CD14-positive monocyte (primary cell): ENCODE data around the gene WASF2. TPM values are rescaled to one million over a fixed set of nuclear protein-coding genes. Genes with fewer than 3 reads are reported as not detected.
A peak's percentile ranks its signal among the peaks of the same experiment; 100 is the strongest.

Source experiments
- DNase-seq, 3 donors: peaks; one replicate each; pipeline ENCODE4 v3.0.0-alpha.2; 2011 to 2022
- H2AFZ ChIP-seq: 2 replicates; pipeline ENCODE4 v1.6.0; 2012; ENCODE audit warnings: mild to moderate bottlenecking, low read depth, low read length, inconsistent platforms; ENCODE audit not compliant: insufficient read depth, poor library complexity, severe bottlenecking
- H3K27ac ChIP-seq, 2 donors: 1 replicate in 1 of 2; 2 replicates in 1 of 2; pipeline ENCODE4 v1.5.1; 2012 to 2013; ENCODE audit warnings: low read length in 2 of 2, control low read depth in 1 of 2, inconsistent platforms in 1 of 2, low read depth in 1 of 2, mild to moderate bottlenecking in 1 of 2
- H3K27me3 ChIP-seq, 2 donors: one replicate each; pipeline versions ENCODE4 v1.6.0 to v1.6.1; 2011 to 2013; ENCODE audit warnings: low read length in 2 of 2; ENCODE audit not compliant: control insufficient read depth in 2 of 2, insufficient read depth in 2 of 2
- H3K36me3 ChIP-seq, 2 donors: replicated peaks in 1 of 2; 1 replicate in 1 of 2; 2 replicates in 1 of 2; pipeline versions ENCODE4 v1.5.1 to v1.6.1; 2012 to 2013; ENCODE audit warnings: low read length in 2 of 2, control low read depth in 1 of 2, inconsistent platforms in 1 of 2, mild to moderate bottlenecking in 1 of 2; ENCODE audit not compliant: insufficient read depth in 2 of 2, control insufficient read depth in 1 of 2
- H3K4me1 ChIP-seq, 2 donors: 1 replicate in 1 of 2; 2 replicates in 1 of 2; pipeline versions ENCODE4 v1.5.1 to v1.6.1; 2012 to 2013; ENCODE audit warnings: low read length in 2 of 2, control low read depth in 1 of 2, inconsistent platforms in 1 of 2, mild to moderate bottlenecking in 1 of 2, moderate library complexity in 1 of 2; ENCODE audit not compliant: insufficient read depth in 2 of 2, control insufficient read depth in 1 of 2
- H3K4me2 ChIP-seq: replicated peaks from 2 replicates; pipeline ENCODE3; 2012; ENCODE audit warnings: low read length, moderate library complexity, mild to moderate bottlenecking; ENCODE audit not compliant: poor library complexity, severe bottlenecking; ENCODE audit errors: extremely low read depth
- H3K4me3 ChIP-seq, 3 experiments: fragments of 200-600 bp in 1 of 3; sonication (generic) in 1 of 3; replicated peaks in 1 of 3; 1 replicate in 2 of 3; 2 replicates in 1 of 3; pipeline ENCODE4 v1.5.1; 2011 to 2013; ENCODE audit warnings: low read length in 3 of 3, mild to moderate bottlenecking in 3 of 3, control low read depth in 2 of 3, low read depth in 2 of 3, inconsistent platforms in 1 of 3, moderate library complexity in 1 of 3
- H3K79me2 ChIP-seq: 2 replicates; pipeline ENCODE4 v1.6.0; 2012; ENCODE audit warnings: mild to moderate bottlenecking, control low read depth, inconsistent platforms, low read length, moderate library complexity; ENCODE audit not compliant: insufficient read depth
- H3K9ac ChIP-seq: 2 replicates; pipeline ENCODE4 v1.6.0; 2017; ENCODE audit warnings: low read length, mild to moderate bottlenecking; ENCODE audit not compliant: insufficient read depth, poor library complexity, severe bottlenecking
- H3K9me3 ChIP-seq, 2 donors: replicated peaks in 1 of 2; 1 replicate in 1 of 2; 2 replicates in 1 of 2; pipeline versions ENCODE4 v1.5.1 to v1.6.1; 2012 to 2013; ENCODE audit warnings: low read length in 2 of 2, control low read depth in 1 of 2; ENCODE audit not compliant: control insufficient read depth in 1 of 2, insufficient read depth in 1 of 2
- H4K20me1 ChIP-seq: 2 replicates; pipeline ENCODE4 v1.6.0; 2012; ENCODE audit warnings: mild to moderate bottlenecking, low read length, control low read depth, moderate library complexity; ENCODE audit not compliant: insufficient read depth
- H3K27ac Mint-ChIP-seq, 7 donors: one replicate each; pipeline ENCODE4 v1.8.0; 2020; ENCODE audit warnings: mild to moderate bottlenecking in 7 of 7, mixed read lengths in 7 of 7, moderate library complexity in 6 of 7, inconsistent platforms in 2 of 7
- H3K27me3 Mint-ChIP-seq, 3 donors: one replicate each; pipeline ENCODE4 v1.8.0; 2021 to 2022; ENCODE audit warnings: low read depth in 3 of 3, mild to moderate bottlenecking in 3 of 3, mixed read lengths in 3 of 3, moderate library complexity in 3 of 3, inconsistent platforms in 1 of 3
- H3K36me3 Mint-ChIP-seq, 2 donors: one replicate each; pipeline ENCODE4 v1.8.0; 2020; ENCODE audit warnings: mixed read lengths in 2 of 2, inconsistent platforms in 1 of 2, mild to moderate bottlenecking in 1 of 2
- H3K4me1 Mint-ChIP-seq: one replicate; pipeline ENCODE4 v1.8.0; 2020; ENCODE audit warnings: mild to moderate bottlenecking, mixed read lengths
- H3K4me3 Mint-ChIP-seq, 2 donors: one replicate each; pipeline ENCODE4 v1.8.0; 2020; ENCODE audit warnings: mild to moderate bottlenecking in 2 of 2, mixed read lengths in 2 of 2, moderate library complexity in 1 of 2
- H3K9me3 Mint-ChIP-seq, 7 donors: one replicate each; pipeline ENCODE4 v1.8.0; 2020 to 2022; ENCODE audit warnings: mixed read lengths in 7 of 7, mild to moderate bottlenecking in 6 of 7, moderate library complexity in 6 of 7, inconsistent platforms in 2 of 7
- CTCF ChIP-seq: fragments of 200-600 bp; IDR thresholded peaks from one replicate; pipeline ENCODE4 v1.8.0; 2022; ENCODE audit warnings: antibody characterized with exemption, mild to moderate bottlenecking
- WGBS: methylation state at CpG from one replicate; pipeline ENCODE4 v1.1.5; 2013; ENCODE audit warnings: missing lambda C conversion rate; ENCODE audit not compliant: insufficient coverage; 5-methylcytosine and 5-hydroxymethylcytosine counted together
- intact Hi-C, 2 donors: fragments of 100-400 bp; cut with micrococcal nuclease; formaldehyde crosslinking; loops; one replicate each; pipeline versions ENCODE4 v1.15.0 to v1.15.1; 2023
- polyA plus RNA-seq, 3 donors: library from polyadenylated mRNA; depleted of rRNA in 1 of 3; unstranded in 2 of 3; stranded (reverse) in 1 of 3; fragments of 300-500 nt in 2 of 3; fragments of >200 nt in 1 of 3; fragmentation: Illumina TruSeq in 2 of 3; gene quantifications; 1 replicate in 2 of 3; 2 replicates in 1 of 3; pipeline ENCODE4 v1.2.3, GENCODE V29; 2012 to 2021

WASF2 gene
- polyA plus RNA-seq, 3 donors, result 53.5 to 91.6 (median 86.4) TPM

- H3K4me1 ChIP-seq, result peaks cover 14 to 16% of the 10 kb centered on the region in 2 donors
- no peaks in the 10 kb centered on the region for H3K36me3 Mint-ChIP-seq
- H3K27ac Mint-ChIP-seq, result peak overlapping the region in 5 of 7 donors; percentile 27 to 86 (median 73)
- H3K79me2 ChIP-seq, result no peaks in the 10 kb centered on the region
- intact Hi-C loops, result no loop called here
- H3K4me1 Mint-ChIP-seq, result peaks cover 20% of the 10 kb centered on the region
- peak; percentile 34 to 65 (median 50) for DNase-seq
- no peaks in the 10 kb centered on the region for H3K9me3 Mint-ChIP-seq
- H3K4me3 Mint-ChIP-seq, result peak overlapping the region; percentile 52 to 76
- no peaks in the 10 kb centered on the region for H3K9me3 ChIP-seq
- peak overlapping the region; percentile 62 for H3K4me2 ChIP-seq
- no peaks in the 10 kb centered on the region for H3K27me3 ChIP-seq
- no peak for TF ChIP-seq CTCF
- peak overlapping the region; percentile 63 for H2AFZ ChIP-seq
- H3K4me3 ChIP-seq, result peak overlapping the region in 1 of 3 experiments; percentile 43
- H3K27me3 Mint-ChIP-seq, result peaks cover 0 to 4% (median 3%) of the 10 kb centered on the region in 3 donors
- peak overlapping the region; percentile 5 to 37 for H3K27ac ChIP-seq
- H3K9ac ChIP-seq, result peak overlapping the region; percentile 40
- H4K20me1 ChIP-seq, result no peaks in the 10 kb centered on the region
- H3K36me3 ChIP-seq, result no peaks in the 10 kb centered on the region
- 0% methylated on average over 4 of the region's 5 CpGs for WGBS
These were observed 23.6 kb upstream of the WASF2 start for GRCh38 chr1:27513528-27513927.

- no peak for DNase-seq
- H3K9me3 ChIP-seq, result no peaks in the 10 kb centered on the region
- no peaks in the 10 kb centered on the region for H3K79me2 ChIP-seq
- H3K4me2 ChIP-seq, result no peak overlapping the region
- H3K36me3 ChIP-seq, result no peaks in the 10 kb centered on the region
- no peak overlapping the region for H3K27ac ChIP-seq
- H3K27ac Mint-ChIP-seq, result no peak overlapping the region
- no peak overlapping the region for H3K4me3 ChIP-seq
- no peak for TF ChIP-seq CTCF
- WGBS, result 95% methylated on average over 4 of the region's 9 CpGs
- no peaks in the 10 kb centered on the region for H3K9me3 Mint-ChIP-seq
- no peak overlapping the region for H2AFZ ChIP-seq
- H4K20me1 ChIP-seq, result no peaks in the 10 kb centered on the region
- H3K9ac ChIP-seq, result no peak overlapping the region
- intact Hi-C loops, result no loop called here
- H3K36me3 Mint-ChIP-seq, result no peaks in the 10 kb centered on the region
- no peak overlapping the region for H3K4me3 Mint-ChIP-seq
- no peaks in the 10 kb centered on the region for H3K27me3 ChIP-seq
- peaks cover 0 to 4% (median 2%) of the 10 kb centered on the region in 3 donors for H3K27me3 Mint-ChIP-seq
- peaks cover 13 to 15% of the 10 kb centered on the region in 2 donors for H3K4me1 ChIP-seq
- H3K4me1 Mint-ChIP-seq, result peaks cover 16% of the 10 kb centered on the region
These were observed 19.4 kb upstream of the WASF2 start for GRCh38 chr1:27509127-27510080.
